HepG2 (cell line): Measurements from ENCODE around the gene R3HDM4. TPM values are rescaled to one million over a fixed set of nuclear protein-coding genes. Genes with fewer than 3 reads are reported as not detected.

Experiments used
- ATF4 ChIP-seq, 2 experiments: fragments of 450-650 bp in 1 of 2; sonication (generic) in 1 of 2; formaldehyde crosslinking; IDR thresholded peaks; 2 replicates each; pipeline versions ENCODE4 v1.5.0 to v1.8.0; 2020 to 2022; ENCODE audit warnings: mild to moderate bottlenecking in 1 of 2, missing genetic modification reagents in 1 of 2
- GABPA ChIP-seq, 2 experiments: IDR thresholded peaks; 2 replicates each; pipeline ENCODE4 v1.6.1; 2011 to 2016; ENCODE audit warnings: low read depth in 2 of 2, low read length in 1 of 2, missing biosample characterization in 1 of 2, missing genetic modification characterization in 1 of 2
- HOMEZ ChIP-seq: IDR thresholded peaks from 2 replicates; pipeline ENCODE4 v1.6.1; 2016; ENCODE audit warnings: low read depth
- KIAA2018 ChIP-seq: sonication (generic); formaldehyde crosslinking; IDR thresholded peaks from 2 replicates; pipeline ENCODE4 v1.5.0; 2020; ENCODE audit warnings: mild to moderate bottlenecking, missing genetic modification reagents, borderline replicate concordance
- RNF219 ChIP-seq: sonication (generic); formaldehyde crosslinking; IDR thresholded peaks from 2 replicates; pipeline ENCODE4 v1.5.0; 2020; ENCODE audit warnings: mild to moderate bottlenecking, missing genetic modification reagents
- SIN3A ChIP-seq: IDR thresholded peaks from 2 replicates; pipeline ENCODE4 v1.6.1; 2011; ENCODE audit warnings: low read depth, mild to moderate bottlenecking, control low read depth, low read length, borderline replicate concordance
- THRA ChIP-seq: sonication (generic); formaldehyde crosslinking; IDR thresholded peaks from 2 replicates; pipeline ENCODE4 v1.4.0; 2020; ENCODE audit warnings: missing genetic modification reagents, borderline replicate concordance
- ZBTB46 ChIP-seq: sonication (generic); formaldehyde crosslinking; IDR thresholded peaks from 2 replicates; pipeline ENCODE4 v1.4.0; 2020; ENCODE audit warnings: mild to moderate bottlenecking, missing genetic modification reagents, borderline replicate concordance
- polyA plus RNA-seq, 8 experiments: library from polyadenylated mRNA; depleted of rRNA in 3 of 8; stranded (reverse) in 7 of 8; unstranded in 1 of 8; fragments of >200 nt; fragmentation: Illumina TruSeq in 4 of 8; extraction: Trizol in 4 of 8; gene quantifications; 2 replicates each; pipeline versions ENCODE4 v1.2.1 to v1.2.3, GENCODE V29; 2011 to 2016; ENCODE audit warnings: low read depth in 4 of 8, missing spikeins in 1 of 8, mixed read lengths in 1 of 8; ENCODE audit not compliant: insufficient read depth in 1 of 8
- total RNA-seq, 5 experiments: library from RNA; depleted of rRNA; stranded (reverse); fragments of >200 nt; fragmentation: Illumina TruSeq; extraction: Trizol; gene quantifications; 2 replicates each; pipeline ENCODE4 v1.2.3, GENCODE V29; 2016; ENCODE audit warnings: low read depth in 1 of 5

Gene R3HDM4
- total and polyA plus RNA-seq, 2 of the 13 experiments (the other 11 are each of a cell fraction or from before 2014, with no cell fraction given), result 26.2 to 26.9 TPM

DNA sequence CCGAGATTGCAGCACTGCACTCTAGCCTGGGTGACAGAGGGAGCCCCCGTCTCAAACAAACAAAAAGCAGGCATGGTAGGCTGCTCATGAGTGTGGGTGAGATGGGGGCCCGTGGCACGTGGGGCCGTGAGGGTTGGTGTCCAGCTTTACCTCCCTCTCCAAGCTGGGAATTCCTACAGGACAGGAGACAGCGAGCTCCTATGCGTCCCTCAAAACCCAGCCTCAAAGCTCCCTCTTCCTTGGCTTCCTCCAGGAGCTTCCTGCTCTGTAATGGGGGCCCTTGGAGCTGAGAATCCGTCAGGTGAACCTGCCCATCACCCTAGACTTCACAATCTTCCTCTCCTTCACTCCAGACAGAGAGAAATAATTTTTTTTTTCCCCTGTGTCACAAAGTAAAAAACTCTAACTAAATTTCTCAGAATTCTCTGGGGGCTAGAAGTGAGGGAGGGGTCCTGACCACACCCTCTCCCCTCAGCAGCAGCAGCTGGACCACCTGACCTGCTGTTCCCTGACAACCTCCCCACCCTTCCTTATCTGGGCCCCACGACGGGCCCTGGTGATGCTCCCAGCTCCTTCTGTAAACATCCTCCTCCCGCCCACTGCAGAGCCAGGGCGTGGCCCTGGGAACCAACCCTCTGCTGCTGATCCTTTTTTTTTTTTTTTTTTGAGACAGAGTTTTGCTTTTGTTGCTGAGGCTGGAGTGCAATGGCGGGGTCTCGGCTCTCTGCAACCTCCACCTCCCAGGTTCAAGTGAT lies 49.0 kb upstream of the R3HDM4 start (continued):
- TF ChIP-seq KIAA2018 (CRISPR knock-in tag) (no peak), RNF219 (no peak), HOMEZ (no peak), ATF4 (CRISPR knock-in tag; IDR thresholded peaks at IDR 0.05) (no peak), SIN3A (peak; percentile 44; the same call in 1 of the 2 replicates), ZBTB46 (CRISPR knock-in tag) (no peak), THRA (CRISPR knock-in tag) (no peak), GABPA (IDR thresholded peaks at IDR 0.05; ENCODE audit: low read depth, low read length) (no peak), GABPA (CRISPR knock-in tag; IDR thresholded peaks at IDR 0.05; ENCODE audit: low read depth) (no peak)
